Right lung (tissue), 5 donors: ENCODE measurements around the gene TTLL11. TPM values are rescaled to one million over a fixed set of nuclear protein-coding genes. Genes with fewer than 3 reads are reported as not detected.
"Not testable (repeated sequence)": the region's sequence is repeated elsewhere in the genome, so short reads cannot be mapped to it uniquely, and the experiment has no call there.

Experiments used
- DNase-seq, 2 donors: peaks; one replicate each; pipeline ENCODE4 v3.0.0-alpha.2; 2013
- polyA plus RNA-seq, 5 donors: library from polyadenylated mRNA; unstranded; fragments of 120-200 nt; gene quantifications; one replicate each; pipeline versions ENCODE4 v1.2.1 to v1.2.3, GENCODE V29; 2013; ENCODE audit warnings: inconsistent platforms in 1 of 5, low replicate concordance in 1 of 5; ENCODE audit not compliant: insufficient read length in 5 of 5, insufficient read depth in 1 of 5

Gene TTLL11
- polyA plus RNA-seq, 5 donors, result 8.3 to 11.7 (median 10.0) TPM

- DNase-seq, result no peak
Observed at GRCh38 chr9:121906074-121906870, 186.8 kb downstream of the TTLL11 start.

- no peak for DNase-seq
Observed at GRCh38 chr9:121902461-121903135, 190.5 kb downstream of the TTLL11 start.

- DNase-seq, result no peak
Observed at GRCh38 chr9:121901616-121902015, 191.5 kb downstream of the TTLL11 start.

- no peak for DNase-seq
Observed at GRCh38 chr9:121900163-121900562, 192.9 kb downstream of the TTLL11 start.

- DNase-seq, result no peak
Observed at GRCh38 chr9:121898856-121899255, 194.3 kb downstream of the TTLL11 start.

GRCh38 chr9:121897140-121897539, 196.0 kb downstream of the TTLL11 start:
- no peak for DNase-seq

- DNase-seq, result no peak
Observed at GRCh38 chr9:121896545-121896943, 196.6 kb downstream of the TTLL11 start.

GRCh38 chr9:121895818-121896544, 197.1 kb downstream of the TTLL11 start:
- DNase-seq, result no peak

GRCh38 chr9:121895358-121895757, 197.8 kb downstream of the TTLL11 start:
- no peak for DNase-seq

GRCh38 chr9:121894380-121894779, 198.7 kb downstream of the TTLL11 start:
- not testable (repeated sequence) for DNase-seq

GRCh38 chr9:121893786-121894185, 199.3 kb downstream of the TTLL11 start:
- DNase-seq, result no peak

GRCh38 chr9:121892706-121893105, 200.4 kb downstream of the TTLL11 start:
- DNase-seq, result no peak

GRCh38 chr9:121890746-121891145, 202.4 kb downstream of the TTLL11 start:
- no peak for DNase-seq

GRCh38 chr9:121889990-121890563, 203.0 kb downstream of the TTLL11 start:
- DNase-seq, result no peak

- DNase-seq, result no peak
Observed at GRCh38 chr9:121888438-121888775, 204.7 kb downstream of the TTLL11 start.

GRCh38 chr9:121887553-121888437, 205.3 kb downstream of the TTLL11 start:
- no peak for DNase-seq

- no peak for DNase-seq
Observed at GRCh38 chr9:121886759-121887485, 206.2 kb downstream of the TTLL11 start.

GRCh38 chr9:121885345-121885901, 207.7 kb downstream of the TTLL11 start:
- DNase-seq, result no peak

- DNase-seq, result peak; percentile 44 to 76
Observed at GRCh38 chr9:121884057-121884541, 209.0 kb downstream of the TTLL11 start.
